Spleen (tissue), 7 donors: ENCODE data around the gene ZNF317.

Experiments used
- CTCF ChIP-seq, 11 experiments: fragments of 200-600 bp in 7 of 11; fragments of 450-650 bp in 4 of 11; sonication (generic) in 4 of 11; IDR thresholded peaks in 8 of 11; conservative IDR thresholded peaks in 3 of 11; 1 replicate in 7 of 11; 2 replicates in 4 of 11; pipeline versions ENCODE4 v1.4.0 to v1.8.0; 2016 to 2021; ENCODE audit warnings: antibody characterized with exemption in 11 of 11, inconsistent platforms in 4 of 11, mild to moderate bottlenecking in 1 of 11
- POLR2A ChIP-seq, 3 donors: fragments of 450-650 bp; IDR thresholded peaks; one replicate each; pipeline ENCODE4 v1.5.1; 2017; ENCODE audit warnings: antibody characterized with exemption in 3 of 3, mild to moderate bottlenecking in 1 of 3
- donor health status: DM: no; HTN: no; CAD: no; lungs with moderate emphysema.
- donor health status: DM: no; HTN: no; CAD: no.
- donor health status: DM: no; HTN: no; CAD: no.

- TF ChIP-seq POLR2A (IDR thresholded peaks at IDR 0.05): no peak
- no peak for TF ChIP-seq CTCF (IDR thresholded peaks at IDR 0.05 in 8 of 11, conservative IDR thresholded peaks at IDR 0.05 in 3 of 11)
These were observed 35.1 kb downstream of the ZNF317 start for GRCh38 chr19:9175326-9175725.
